Measurements from ENCODE around the gene AIG1. TPM values are rescaled to one million over a fixed set of nuclear protein-coding genes. Genes with fewer than 3 reads are reported as not detected.
A peak's percentile ranks its signal among the peaks of the same experiment; 100 is the strongest.

Gene AIG1
- total and polyA plus RNA-seq, 2 of the 4 experiments (the other 2 are of a cell fraction) = 21.3 to 27.1 TPM

- Histone ChIP-seq H3K9me1 (ENCODE audit: insufficient read depth, low read length) (no peaks in the 10 kb centered on the region), H2AFZ (replicated peaks; ENCODE audit: low read length, poor library complexity) (no peak overlapping the region), H2BK15ac (ENCODE audit: low read depth, low read length) (no peak overlapping the region), H3K18ac (ENCODE audit: low read depth, low read length) (no peak overlapping the region), H3K9ac (ENCODE audit: low read depth, low read length) (no peak overlapping the region), H3K4me3 (ENCODE audit: insufficient read depth, low read depth, low read length) (no peak overlapping the region), H2AK9ac (replicated peaks; ENCODE audit: low read depth, low read length, poor library complexity) (peak overlapping the region; percentile 70), H3K4me2 (ENCODE audit: low read depth, low read length) (no peak overlapping the region), H2AK5ac (ENCODE audit: low read depth, low read length) (no peak overlapping the region), H3K27ac (ENCODE audit: insufficient read depth, low read length) (no peak overlapping the region), H4K8ac (ENCODE audit: low read depth in 2 of 2, low read length in 2 of 2) (no peak overlapping the region), H4K20me1 (ENCODE audit: insufficient read depth, low read length) (no peaks in the 10 kb centered on the region), H3K9me3 (ENCODE audit: control insufficient read depth, insufficient read depth, low read length) (no peaks in the 10 kb centered on the region), H2BK120ac (ENCODE audit: low read depth, low read length) (no peak overlapping the region), H4K91ac (ENCODE audit: insufficient read depth, low read depth, low read length) (no peak overlapping the region), H3K56ac (ENCODE audit: extremely low read depth, insufficient read depth, low read length) (no peak overlapping the region), H3K23ac (ENCODE audit: low read depth, low read length) (no peak overlapping the region), H3K4ac (ENCODE audit: low read depth, low read length) (no peak overlapping the region), H4K5ac (ENCODE audit: low read depth, low read length) (no peak overlapping the region), H2BK5ac (ENCODE audit: low read depth, low read length, poor library complexity, severe bottlenecking) (no peak overlapping the region), H3K79me1 (ENCODE audit: low read depth in 1 of 2, low read length in 2 of 2) (no peaks in the 10 kb centered on the region), H3K27me3 (ENCODE audit: control insufficient read depth, insufficient read depth, low read length) (no peaks in the 10 kb centered on the region), H3K36me3 (ENCODE audit: control insufficient read depth, insufficient read depth, low read length) (no peaks in the 10 kb centered on the region), H3K14ac (replicated peaks; ENCODE audit: low read depth, low read length) (no peak overlapping the region), H2BK20ac (ENCODE audit: low read depth, low read length) (no peak overlapping the region), H3K4me1 (ENCODE audit: control insufficient read depth, insufficient read depth, low read length) (no peaks in the 10 kb centered on the region)
- peak; percentile 61 for ATAC-seq (ENCODE audit: low read depth)
- intact Hi-C loops (cut with micrococcal nuclease) (loop anchor here (1.0 to 5.0 kb wide), 2 partner anchors 80 to 334 kb away; partner anchors contain the start of gene HIVEP2), dilution Hi-C loops (cut with HindIII; ENCODE audit: low sequenced_read_pairs, unreplicated experiment) (no loop called here), in situ Hi-C loops (cut with MboI; ENCODE audit: low sequenced_read_pairs) (no loop called here)
- DNase-seq = peak; percentile 24
- CTCF ChIA-PET = interaction anchor here (1.0 to 1.4 kb wide), 4 partner anchors 11 to 400 kb away, joined by 3 to 4 read pairs (median 3); no protein-coding TSS in a partner anchor
- 0% methylated on average over 1 of the region's 5 CpGs; no CpG with 5 or more reads in 1 of the 2 experiments for WGBS, 2 experiments (ENCODE audit: extremely low coverage in 2 of 2, insufficient read length in 1 of 2)
- TF ChIP-seq NFE2L2 (IDR thresholded peaks at IDR 0.05; ENCODE audit: low read depth, low read length) (no peak), RAD21 (IDR thresholded peaks at IDR 0.05; ENCODE audit: low read length) (peak; percentile 80), SMC3 (IDR thresholded peaks at IDR 0.05; ENCODE audit: low read depth, low read length) (peak; percentile 86), CTCF (conservative IDR thresholded peaks at IDR 0.05; ENCODE audit: low read depth, low read length) (peak; percentile 72)
- POLR2A ChIA-PET (ENCODE audit: unreplicated experiment) = interaction anchor here (0.6 kb wide), 1 partner anchor 398 kb away, joined by 4 read pairs; no protein-coding TSS in a partner anchor
- BruUV-seq (replicated peaks) = no TSS peak
These were observed 33.8 kb upstream of the AIG1 start for GRCh38 chr6:143026696-143027449.
